GM19035 (cell line): ENCODE measurements around the gene FAM20C.

Source experiments
- ATAC-seq: cut with Tn5 transposase; IDR thresholded peaks from one replicate; pipeline ENCODE4 v1.9.1; 2021; ENCODE audit not compliant: unreplicated experiment

Gene FAM20C

GRCh38 chr7:222716-223041 lies 30.3 kb downstream of the FAM20C start:
- no peak for ATAC-seq

- no peak for ATAC-seq
Measured at GRCh38 chr7:223118-223800, 30.9 kb downstream of the FAM20C start.

GRCh38 chr7:223861-224260 lies 31.5 kb downstream of the FAM20C start:
- no peak for ATAC-seq

- ATAC-seq: no peak
Measured at GRCh38 chr7:226281-226895, 34.0 kb downstream of the FAM20C start.

- no peak for ATAC-seq
Measured at GRCh38 chr7:227926-228325, 35.6 kb downstream of the FAM20C start.

GRCh38 chr7:228610-229009 lies 36.2 kb downstream of the FAM20C start:
- no peak for ATAC-seq

GRCh38 chr7:229184-229964 lies 37.0 kb downstream of the FAM20C start:
- no peak for ATAC-seq

GRCh38 chr7:230274-230673 lies 37.9 kb downstream of the FAM20C start:
- no peak for ATAC-seq

- no peak for ATAC-seq
Measured at GRCh38 chr7:231030-231857, 38.9 kb downstream of the FAM20C start.

GRCh38 chr7:231858-232246 lies 39.5 kb downstream of the FAM20C start:
- no peak for ATAC-seq

- ATAC-seq: no peak
Measured at GRCh38 chr7:232410-233248, 40.3 kb downstream of the FAM20C start.

- ATAC-seq: no peak
Measured at GRCh38 chr7:233249-234035, 41.1 kb downstream of the FAM20C start.

GRCh38 chr7:234051-234707 lies 41.8 kb downstream of the FAM20C start:
- ATAC-seq: no peak

- ATAC-seq: no peak
Measured at GRCh38 chr7:234708-235553, 42.6 kb downstream of the FAM20C start.

- ATAC-seq: no peak
Measured at GRCh38 chr7:235576-236395, 43.4 kb downstream of the FAM20C start.

- ATAC-seq: no peak
Measured at GRCh38 chr7:236967-237366, 44.6 kb downstream of the FAM20C start.

GRCh38 chr7:237385-237784 lies 45.0 kb downstream of the FAM20C start:
- ATAC-seq: no peak
